HL-60 (cell line): ENCODE results near the gene CEP68.

Experiments
- GABPA ChIP-seq: IDR thresholded peaks from 2 replicates; pipeline ENCODE4 v1.6.1; 2012; ENCODE audit warnings: low read depth
- POLR2AphosphoS5 ChIP-seq: IDR thresholded peaks from 2 replicates; pipeline ENCODE4 v1.6.1; 2012; ENCODE audit warnings: low read depth
- SPI1 ChIP-seq: IDR thresholded peaks from 2 replicates; pipeline ENCODE4 v1.6.1; 2012; ENCODE audit warnings: low read depth, mild to moderate bottlenecking, borderline replicate concordance
- TF ChIP-seq, protein P1 (sequence below): IDR thresholded peaks from one replicate; pipeline ENCODE4 v1.5.1; 2011; ENCODE audit warnings: low read length, control low read depth, inconsistent platforms; ENCODE audit not compliant: insufficient read depth
- TF ChIP-seq, protein P2 (sequence below): IDR thresholded peaks from 2 replicates; pipeline ENCODE4 v1.6.1; 2012; ENCODE audit warnings: low read depth; ENCODE audit not compliant: insufficient replicate concordance

DNA sequence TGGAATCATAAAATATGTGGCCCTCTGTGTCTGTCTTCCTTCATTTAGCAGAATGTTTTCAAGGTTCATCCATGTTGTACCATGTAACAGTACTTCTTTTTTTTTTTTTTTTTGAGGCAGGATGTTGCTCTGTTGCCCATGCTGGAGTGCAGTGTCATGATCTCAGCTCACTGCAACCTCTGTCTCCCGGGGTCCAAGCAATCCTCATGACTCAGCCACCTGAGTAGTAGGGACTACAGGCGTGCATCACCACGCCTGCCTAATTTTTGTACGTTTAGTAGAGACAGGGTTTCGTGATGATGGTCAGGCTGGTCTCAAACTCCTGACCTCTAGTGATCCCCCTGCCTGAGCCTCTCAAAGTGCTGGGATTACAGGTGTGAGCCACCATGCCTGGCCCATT is 42.5 kb downstream of the CEP68 start:
- TF ChIP-seq, protein P1, sequence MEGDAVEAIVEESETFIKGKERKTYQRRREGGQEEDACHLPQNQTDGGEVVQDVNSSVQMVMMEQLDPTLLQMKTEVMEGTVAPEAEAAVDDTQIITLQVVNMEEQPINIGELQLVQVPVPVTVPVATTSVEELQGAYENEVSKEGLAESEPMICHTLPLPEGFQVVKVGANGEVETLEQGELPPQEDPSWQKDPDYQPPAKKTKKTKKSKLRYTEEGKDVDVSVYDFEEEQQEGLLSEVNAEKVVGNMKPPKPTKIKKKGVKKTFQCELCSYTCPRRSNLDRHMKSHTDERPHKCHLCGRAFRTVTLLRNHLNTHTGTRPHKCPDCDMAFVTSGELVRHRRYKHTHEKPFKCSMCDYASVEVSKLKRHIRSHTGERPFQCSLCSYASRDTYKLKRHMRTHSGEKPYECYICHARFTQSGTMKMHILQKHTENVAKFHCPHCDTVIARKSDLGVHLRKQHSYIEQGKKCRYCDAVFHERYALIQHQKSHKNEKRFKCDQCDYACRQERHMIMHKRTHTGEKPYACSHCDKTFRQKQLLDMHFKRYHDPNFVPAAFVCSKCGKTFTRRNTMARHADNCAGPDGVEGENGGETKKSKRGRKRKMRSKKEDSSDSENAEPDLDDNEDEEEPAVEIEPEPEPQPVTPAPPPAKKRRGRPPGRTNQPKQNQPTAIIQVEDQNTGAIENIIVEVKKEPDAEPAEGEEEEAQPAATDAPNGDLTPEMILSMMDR: no peak
- TF ChIP-seq POLR2AphosphoS5 (no peak), GABPA (no peak), SPI1 (no peak)
- TF ChIP-seq, protein P2, sequence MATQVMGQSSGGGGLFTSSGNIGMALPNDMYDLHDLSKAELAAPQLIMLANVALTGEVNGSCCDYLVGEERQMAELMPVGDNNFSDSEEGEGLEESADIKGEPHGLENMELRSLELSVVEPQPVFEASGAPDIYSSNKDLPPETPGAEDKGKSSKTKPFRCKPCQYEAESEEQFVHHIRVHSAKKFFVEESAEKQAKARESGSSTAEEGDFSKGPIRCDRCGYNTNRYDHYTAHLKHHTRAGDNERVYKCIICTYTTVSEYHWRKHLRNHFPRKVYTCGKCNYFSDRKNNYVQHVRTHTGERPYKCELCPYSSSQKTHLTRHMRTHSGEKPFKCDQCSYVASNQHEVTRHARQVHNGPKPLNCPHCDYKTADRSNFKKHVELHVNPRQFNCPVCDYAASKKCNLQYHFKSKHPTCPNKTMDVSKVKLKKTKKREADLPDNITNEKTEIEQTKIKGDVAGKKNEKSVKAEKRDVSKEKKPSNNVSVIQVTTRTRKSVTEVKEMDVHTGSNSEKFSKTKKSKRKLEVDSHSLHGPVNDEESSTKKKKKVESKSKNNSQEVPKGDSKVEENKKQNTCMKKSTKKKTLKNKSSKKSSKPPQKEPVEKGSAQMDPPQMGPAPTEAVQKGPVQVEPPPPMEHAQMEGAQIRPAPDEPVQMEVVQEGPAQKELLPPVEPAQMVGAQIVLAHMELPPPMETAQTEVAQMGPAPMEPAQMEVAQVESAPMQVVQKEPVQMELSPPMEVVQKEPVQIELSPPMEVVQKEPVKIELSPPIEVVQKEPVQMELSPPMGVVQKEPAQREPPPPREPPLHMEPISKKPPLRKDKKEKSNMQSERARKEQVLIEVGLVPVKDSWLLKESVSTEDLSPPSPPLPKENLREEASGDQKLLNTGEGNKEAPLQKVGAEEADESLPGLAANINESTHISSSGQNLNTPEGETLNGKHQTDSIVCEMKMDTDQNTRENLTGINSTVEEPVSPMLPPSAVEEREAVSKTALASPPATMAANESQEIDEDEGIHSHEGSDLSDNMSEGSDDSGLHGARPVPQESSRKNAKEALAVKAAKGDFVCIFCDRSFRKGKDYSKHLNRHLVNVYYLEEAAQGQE: no peak
